ENCODE results near the gene TEX52.

DNA sequence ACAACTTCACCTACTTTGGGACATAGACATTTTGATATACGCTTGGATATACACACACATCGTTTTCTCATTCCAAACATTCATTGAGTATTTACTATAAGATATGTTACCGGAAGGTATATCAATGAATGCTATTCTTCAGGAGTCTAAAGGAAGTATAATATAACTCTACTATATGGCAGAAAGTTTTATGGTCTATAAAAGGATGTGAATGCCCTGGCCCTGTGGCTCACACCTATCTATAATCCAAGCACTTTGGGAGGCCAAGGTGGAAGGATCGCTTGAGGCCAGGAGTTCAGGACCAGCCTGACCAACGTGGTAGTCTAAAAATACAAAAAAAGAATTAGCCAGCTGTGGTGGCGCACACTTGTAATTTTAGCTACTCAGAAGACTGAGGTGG lies 27.6 kb downstream of the TEX52 start:
- TF ChIP-seq, protein P1, sequence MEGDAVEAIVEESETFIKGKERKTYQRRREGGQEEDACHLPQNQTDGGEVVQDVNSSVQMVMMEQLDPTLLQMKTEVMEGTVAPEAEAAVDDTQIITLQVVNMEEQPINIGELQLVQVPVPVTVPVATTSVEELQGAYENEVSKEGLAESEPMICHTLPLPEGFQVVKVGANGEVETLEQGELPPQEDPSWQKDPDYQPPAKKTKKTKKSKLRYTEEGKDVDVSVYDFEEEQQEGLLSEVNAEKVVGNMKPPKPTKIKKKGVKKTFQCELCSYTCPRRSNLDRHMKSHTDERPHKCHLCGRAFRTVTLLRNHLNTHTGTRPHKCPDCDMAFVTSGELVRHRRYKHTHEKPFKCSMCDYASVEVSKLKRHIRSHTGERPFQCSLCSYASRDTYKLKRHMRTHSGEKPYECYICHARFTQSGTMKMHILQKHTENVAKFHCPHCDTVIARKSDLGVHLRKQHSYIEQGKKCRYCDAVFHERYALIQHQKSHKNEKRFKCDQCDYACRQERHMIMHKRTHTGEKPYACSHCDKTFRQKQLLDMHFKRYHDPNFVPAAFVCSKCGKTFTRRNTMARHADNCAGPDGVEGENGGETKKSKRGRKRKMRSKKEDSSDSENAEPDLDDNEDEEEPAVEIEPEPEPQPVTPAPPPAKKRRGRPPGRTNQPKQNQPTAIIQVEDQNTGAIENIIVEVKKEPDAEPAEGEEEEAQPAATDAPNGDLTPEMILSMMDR (IDR thresholded peaks at IDR 0.05): no peak
- no peak for TF ChIP-seq POLR2A (IDR thresholded peaks at IDR 0.05)
